ENCODE measurements around the gene GLIS1. TPM values are rescaled to one million over a fixed set of nuclear protein-coding genes. Genes with fewer than 3 reads are reported as not detected.

Gene GLIS1
- polyA plus RNA-seq, 1 donor (not counting 4 experiments of a cell fraction or from before 2014, with no cell fraction given) = not detected

DNA sequence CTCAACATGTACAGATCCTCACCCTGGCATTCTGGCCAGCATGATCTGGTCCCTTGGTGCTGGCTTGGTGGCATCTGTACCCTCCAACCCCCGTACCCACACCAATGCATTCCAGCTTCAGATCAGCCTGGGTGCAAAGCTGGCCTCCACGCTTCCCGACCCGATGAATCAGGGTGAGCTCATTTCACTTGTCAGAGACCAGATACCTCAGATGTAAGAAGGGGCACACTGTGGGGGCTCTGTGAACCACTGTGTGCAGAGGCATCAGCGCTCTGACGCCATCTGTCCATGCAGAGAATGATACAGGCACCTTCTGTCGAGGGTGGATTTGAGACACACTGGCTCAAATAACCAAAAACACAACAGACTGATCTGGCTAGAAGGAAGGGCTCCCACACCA, 203.1 kb downstream of the GLIS1 start:
- H3K9me3 ChIP-seq (ENCODE audit: control insufficient read depth, low read depth, low read length) = no peaks in the 10 kb centered on the region
- H3K79me2 ChIP-seq (ENCODE audit: control insufficient read depth, insufficient read depth, low read length) = no peaks in the 10 kb centered on the region
- TF ChIP-seq EZH2 (IDR thresholded peaks at IDR 0.05; ENCODE audit: low read length) (no peak), CTCF (optimal IDR thresholded peaks at IDR 0.05 in 1 of 3, IDR thresholded peaks at IDR 0.05 in 1 of 3, conservative IDR thresholded peaks at IDR 0.05 in 1 of 3; ENCODE audit: extremely low read depth in 1 of 3, insufficient read depth in 2 of 3, low read length in 3 of 3) (no peak)
- DNase-seq (ENCODE audit: low read depth, low spot score) (no peak), FAIRE-seq (no peak)
- no peak overlapping the region for H2AFZ ChIP-seq (ENCODE audit: control insufficient read depth, low read length)
- no peak overlapping the region for H3K9ac ChIP-seq (ENCODE audit: control insufficient read depth, extremely low read depth, insufficient read depth, low read length)
- peaks cover 10% of the 10 kb centered on the region for H3K27me3 ChIP-seq (ENCODE audit: control insufficient read depth, extremely low read depth, insufficient read depth, low read length)
- H3K9me1 ChIP-seq (ENCODE audit: control insufficient read depth, extremely low read depth, insufficient read depth, low read length) = no peaks in the 10 kb centered on the region
- H3K4me2 ChIP-seq (ENCODE audit: control insufficient read depth, extremely low read depth, insufficient read depth, low read depth, low read length) = no peak overlapping the region
- peaks cover 2% of the 10 kb centered on the region for H4K20me1 ChIP-seq (ENCODE audit: control insufficient read depth, extremely low read depth, insufficient read depth, low read length)
- H3K4me1 ChIP-seq (ENCODE audit: control insufficient read depth, extremely low read depth, insufficient read depth, low read length) = no peaks in the 10 kb centered on the region
- H3K36me3 ChIP-seq (ENCODE audit: control insufficient read depth in 2 of 2, extremely low read depth in 1 of 2, insufficient read depth in 2 of 2, low read length in 2 of 2) = no peaks in the 10 kb centered on the region
- dilution Hi-C loops (cut with MboI; ENCODE audit: extremely low pct_ligation_motif_present, low sequenced_read_pairs) = no loop called here
- no peak overlapping the region for H3K27ac ChIP-seq (ENCODE audit: control insufficient read depth, insufficient read depth, low read length)
- no peak overlapping the region for H3K4me3 ChIP-seq (ENCODE audit: control insufficient read depth in 2 of 3, extremely low read depth in 1 of 3, insufficient read depth in 2 of 3, low read depth in 1 of 3, low read length in 3 of 3)

DNA sequence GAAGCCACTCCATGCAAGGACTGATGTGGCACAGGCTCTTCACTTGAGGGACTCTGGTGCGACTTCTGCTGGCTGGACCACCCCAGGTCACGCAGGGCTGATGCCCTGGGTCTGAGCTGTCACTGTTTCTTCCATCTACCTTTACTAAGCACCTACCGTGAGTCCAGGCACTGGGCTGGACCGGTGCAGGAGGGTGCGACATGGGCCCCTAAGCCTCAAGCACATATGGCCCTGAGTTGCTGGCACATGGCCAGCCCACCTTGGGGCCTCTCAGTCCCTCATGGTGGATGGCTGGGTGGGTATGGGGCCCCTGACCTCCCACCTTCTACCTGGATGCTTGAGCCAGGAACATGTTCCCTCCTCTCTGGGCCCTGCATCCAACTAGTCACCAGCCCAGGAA, 203.7 kb downstream of the GLIS1 start:
- H4K20me1 ChIP-seq (ENCODE audit: control insufficient read depth, extremely low read depth, insufficient read depth, low read length) = peaks cover 2% of the 10 kb centered on the region
- H3K4me2 ChIP-seq (ENCODE audit: control insufficient read depth, extremely low read depth, insufficient read depth, low read depth, low read length) = no peak overlapping the region
- no peak overlapping the region for H3K4me3 ChIP-seq (ENCODE audit: control insufficient read depth in 2 of 3, extremely low read depth in 1 of 3, insufficient read depth in 2 of 3, low read depth in 1 of 3, low read length in 3 of 3)
- H3K36me3 ChIP-seq (ENCODE audit: control insufficient read depth in 2 of 2, extremely low read depth in 1 of 2, insufficient read depth in 2 of 2, low read length in 2 of 2) = no peaks in the 10 kb centered on the region
- peaks cover 10% of the 10 kb centered on the region for H3K27me3 ChIP-seq (ENCODE audit: control insufficient read depth, extremely low read depth, insufficient read depth, low read length)
- DNase-seq (ENCODE audit: low read depth, low spot score) (no peak), FAIRE-seq (no peak)
- dilution Hi-C loops (cut with MboI; ENCODE audit: extremely low pct_ligation_motif_present, low sequenced_read_pairs) = no loop called here
- no peaks in the 10 kb centered on the region for H3K79me2 ChIP-seq (ENCODE audit: control insufficient read depth, insufficient read depth, low read length)
- no peaks in the 10 kb centered on the region for H3K9me1 ChIP-seq (ENCODE audit: control insufficient read depth, extremely low read depth, insufficient read depth, low read length)
- no peaks in the 10 kb centered on the region for H3K9me3 ChIP-seq (ENCODE audit: control insufficient read depth, low read depth, low read length)
- no peak overlapping the region for H3K9ac ChIP-seq (ENCODE audit: control insufficient read depth, extremely low read depth, insufficient read depth, low read length)
- no peak overlapping the region for H2AFZ ChIP-seq (ENCODE audit: control insufficient read depth, low read length)
- TF ChIP-seq EZH2 (IDR thresholded peaks at IDR 0.05; ENCODE audit: low read length) = no peak
- no peak for TF ChIP-seq CTCF (optimal IDR thresholded peaks at IDR 0.05 in 1 of 3, IDR thresholded peaks at IDR 0.05 in 1 of 3, conservative IDR thresholded peaks at IDR 0.05 in 1 of 3; ENCODE audit: extremely low read depth in 1 of 3, insufficient read depth in 2 of 3, low read length in 3 of 3)
- H3K4me1 ChIP-seq (ENCODE audit: control insufficient read depth, extremely low read depth, insufficient read depth, low read length) = no peaks in the 10 kb centered on the region
- H3K27ac ChIP-seq (ENCODE audit: control insufficient read depth, insufficient read depth, low read length) = no peak overlapping the region

Data from keratinocyte (primary cell).